ENCODE measurements around the gene ARAP1.

ARAP1 gene

DNA sequence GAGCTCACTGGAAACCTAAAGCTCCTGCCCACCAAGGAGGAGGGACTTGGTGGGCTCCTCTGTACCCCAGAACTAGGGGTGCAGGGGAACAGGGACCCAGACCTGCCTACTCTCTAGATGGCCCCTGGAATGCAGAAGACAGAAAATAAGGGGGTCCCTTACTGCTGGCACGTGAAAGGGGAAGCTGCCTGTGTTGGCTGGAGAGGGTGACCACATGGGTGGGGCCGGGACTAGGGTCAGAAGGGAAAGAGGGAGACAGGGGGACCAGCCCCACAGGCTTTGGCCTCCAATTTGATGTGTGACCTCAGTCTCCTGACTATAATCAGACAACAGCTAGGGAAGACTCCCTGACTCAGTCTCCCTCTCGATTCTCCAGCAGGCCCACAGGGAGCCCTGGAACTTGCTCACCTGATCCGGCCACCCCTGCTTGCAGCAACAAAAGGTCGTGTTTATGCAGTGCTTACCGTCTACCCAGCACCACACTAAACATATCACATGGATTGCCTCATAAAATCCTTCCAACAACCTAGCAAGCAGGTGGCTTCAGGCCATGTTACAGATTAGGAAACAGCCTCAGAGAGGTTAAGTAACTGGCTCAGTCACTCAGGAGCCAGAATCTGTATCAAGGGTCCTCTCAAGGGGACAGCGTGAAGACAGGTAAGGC, 10.2 kb downstream of the ARAP1 start:
- TF ChIP-seq, protein P1, sequence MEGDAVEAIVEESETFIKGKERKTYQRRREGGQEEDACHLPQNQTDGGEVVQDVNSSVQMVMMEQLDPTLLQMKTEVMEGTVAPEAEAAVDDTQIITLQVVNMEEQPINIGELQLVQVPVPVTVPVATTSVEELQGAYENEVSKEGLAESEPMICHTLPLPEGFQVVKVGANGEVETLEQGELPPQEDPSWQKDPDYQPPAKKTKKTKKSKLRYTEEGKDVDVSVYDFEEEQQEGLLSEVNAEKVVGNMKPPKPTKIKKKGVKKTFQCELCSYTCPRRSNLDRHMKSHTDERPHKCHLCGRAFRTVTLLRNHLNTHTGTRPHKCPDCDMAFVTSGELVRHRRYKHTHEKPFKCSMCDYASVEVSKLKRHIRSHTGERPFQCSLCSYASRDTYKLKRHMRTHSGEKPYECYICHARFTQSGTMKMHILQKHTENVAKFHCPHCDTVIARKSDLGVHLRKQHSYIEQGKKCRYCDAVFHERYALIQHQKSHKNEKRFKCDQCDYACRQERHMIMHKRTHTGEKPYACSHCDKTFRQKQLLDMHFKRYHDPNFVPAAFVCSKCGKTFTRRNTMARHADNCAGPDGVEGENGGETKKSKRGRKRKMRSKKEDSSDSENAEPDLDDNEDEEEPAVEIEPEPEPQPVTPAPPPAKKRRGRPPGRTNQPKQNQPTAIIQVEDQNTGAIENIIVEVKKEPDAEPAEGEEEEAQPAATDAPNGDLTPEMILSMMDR (IDR thresholded peaks at IDR 0.05) = no peak

DNA sequence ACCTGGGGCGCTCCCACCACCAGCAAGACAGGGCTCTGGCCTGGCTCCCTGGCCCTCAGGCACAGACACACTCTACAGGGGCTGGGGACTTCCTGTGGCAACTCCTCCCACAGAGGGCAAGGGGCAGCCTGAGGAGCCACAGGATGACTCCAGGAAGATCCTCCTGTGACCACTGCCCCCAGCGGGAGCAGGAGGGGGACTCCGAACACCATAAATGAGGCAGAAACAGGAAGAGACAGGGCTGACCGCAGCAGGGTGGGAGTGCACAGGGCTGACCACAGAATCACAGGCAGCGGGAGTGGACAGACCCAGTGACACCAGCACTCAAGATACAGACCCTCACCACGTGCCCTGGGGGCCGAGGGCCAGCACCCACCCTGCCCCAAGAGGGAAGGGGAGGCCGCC, 10.8 kb downstream of the ARAP1 start:
- Mint-ChIP-seq H3K36me3 (ENCODE audit: low read depth) (no peaks in the 10 kb centered on the region), H3K9me3 (no peaks in the 10 kb centered on the region), H3K27me3 (ENCODE audit: low read depth, poor library complexity) (no peaks in the 10 kb centered on the region), H3K4me3 (peak overlapping the region; percentile 76), H3K27ac (peak overlapping the region; percentile 98), H3K4me1 (peaks cover 61% of the 10 kb centered on the region)
- DNase-seq = peak; percentile 62
- TF ChIP-seq, protein P1 (IDR thresholded peaks at IDR 0.05) = no peak

More for the DNA sequence above, 10.2 kb downstream of the ARAP1 start:
- no peak for DNase-seq
- Mint-ChIP-seq H3K27ac (peak overlapping the region; percentile 84), H3K36me3 (ENCODE audit: low read depth) (no peaks in the 10 kb centered on the region), H3K9me3 (no peaks in the 10 kb centered on the region), H3K4me1 (peaks cover 56% of the 10 kb centered on the region), H3K4me3 (no peak overlapping the region), H3K27me3 (ENCODE audit: low read depth, poor library complexity) (no peaks in the 10 kb centered on the region)

DNA sequence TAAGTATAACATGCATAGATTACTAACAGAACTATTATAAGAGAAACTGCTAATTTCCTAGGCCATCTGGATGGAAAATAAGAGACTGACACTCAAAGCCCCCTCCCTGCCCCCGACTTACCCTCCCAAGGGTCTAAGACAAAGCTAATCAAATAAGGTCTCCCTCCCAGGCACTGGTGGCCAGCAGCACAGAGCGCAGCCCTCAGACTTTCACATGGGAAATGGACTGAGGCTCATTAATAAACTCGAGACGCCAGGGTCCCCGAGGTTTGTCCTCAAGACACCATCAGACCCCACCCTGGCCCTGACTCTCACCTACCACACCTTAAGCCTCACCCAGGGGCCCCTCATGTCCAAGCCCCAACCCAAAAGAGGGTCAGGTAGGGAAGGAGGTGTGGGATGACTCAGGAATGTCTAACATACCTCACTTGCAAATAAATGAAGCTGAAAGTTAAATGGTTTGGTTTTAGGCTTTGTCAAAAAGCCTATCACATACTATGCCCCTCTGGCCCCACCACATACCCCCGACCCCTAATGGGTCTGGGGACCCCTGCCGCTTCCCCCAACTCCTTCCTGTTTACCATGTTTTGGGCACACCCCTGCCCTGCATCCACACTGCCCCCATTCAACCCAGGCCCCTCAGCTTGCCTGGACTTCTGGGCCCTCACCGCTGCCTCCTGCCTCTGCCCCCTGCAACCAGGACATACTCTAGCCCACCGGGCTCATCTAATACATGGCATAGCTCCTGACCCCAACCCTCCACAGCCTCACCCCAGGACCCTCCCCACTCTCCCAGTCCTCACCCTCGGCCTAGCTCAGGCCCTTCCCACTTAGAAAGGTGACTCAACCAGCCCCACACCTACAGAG, 11.4 kb downstream of the ARAP1 start:
- H3K27me3 Mint-ChIP-seq (ENCODE audit: low read depth, poor library complexity) = no peaks in the 10 kb centered on the region
- TF ChIP-seq, protein P1 (IDR thresholded peaks at IDR 0.05) = no peak
- DNase-seq = no peak
- H3K4me1 Mint-ChIP-seq = peaks cover 68% of the 10 kb centered on the region
- peak overlapping the region; percentile 98 for H3K27ac Mint-ChIP-seq
- H3K9me3 Mint-ChIP-seq = no peaks in the 10 kb centered on the region
- no peaks in the 10 kb centered on the region for H3K36me3 Mint-ChIP-seq (ENCODE audit: low read depth)
- H3K4me3 Mint-ChIP-seq = peak overlapping the region; percentile 76

DNA sequence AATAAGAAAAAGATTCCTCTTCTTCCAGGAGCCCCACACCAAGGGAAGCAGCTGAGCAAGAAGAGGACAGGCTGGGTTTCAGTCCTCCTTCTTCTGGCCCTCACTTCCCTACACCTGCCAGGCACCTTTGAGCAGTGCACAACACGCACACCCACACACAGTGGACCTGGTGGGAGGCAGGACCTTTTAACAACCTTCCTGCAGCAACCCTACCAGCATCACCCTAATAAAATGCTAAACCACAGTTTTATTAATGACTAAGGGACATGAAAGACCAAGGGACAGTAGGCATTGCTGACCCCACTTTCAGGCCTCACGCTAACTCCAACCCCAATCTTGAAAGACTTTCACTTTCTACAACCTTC, 12.2 kb downstream of the ARAP1 start:
- Mint-ChIP-seq H3K27ac (no peak overlapping the region), H3K36me3 (ENCODE audit: low read depth) (no peaks in the 10 kb centered on the region), H3K9me3 (no peaks in the 10 kb centered on the region), H3K4me1 (peaks cover 71% of the 10 kb centered on the region), H3K27me3 (ENCODE audit: low read depth, poor library complexity) (no peaks in the 10 kb centered on the region), H3K4me3 (no peak overlapping the region)
- TF ChIP-seq, protein P1 (IDR thresholded peaks at IDR 0.05) = no peak
- no peak for DNase-seq

DNA sequence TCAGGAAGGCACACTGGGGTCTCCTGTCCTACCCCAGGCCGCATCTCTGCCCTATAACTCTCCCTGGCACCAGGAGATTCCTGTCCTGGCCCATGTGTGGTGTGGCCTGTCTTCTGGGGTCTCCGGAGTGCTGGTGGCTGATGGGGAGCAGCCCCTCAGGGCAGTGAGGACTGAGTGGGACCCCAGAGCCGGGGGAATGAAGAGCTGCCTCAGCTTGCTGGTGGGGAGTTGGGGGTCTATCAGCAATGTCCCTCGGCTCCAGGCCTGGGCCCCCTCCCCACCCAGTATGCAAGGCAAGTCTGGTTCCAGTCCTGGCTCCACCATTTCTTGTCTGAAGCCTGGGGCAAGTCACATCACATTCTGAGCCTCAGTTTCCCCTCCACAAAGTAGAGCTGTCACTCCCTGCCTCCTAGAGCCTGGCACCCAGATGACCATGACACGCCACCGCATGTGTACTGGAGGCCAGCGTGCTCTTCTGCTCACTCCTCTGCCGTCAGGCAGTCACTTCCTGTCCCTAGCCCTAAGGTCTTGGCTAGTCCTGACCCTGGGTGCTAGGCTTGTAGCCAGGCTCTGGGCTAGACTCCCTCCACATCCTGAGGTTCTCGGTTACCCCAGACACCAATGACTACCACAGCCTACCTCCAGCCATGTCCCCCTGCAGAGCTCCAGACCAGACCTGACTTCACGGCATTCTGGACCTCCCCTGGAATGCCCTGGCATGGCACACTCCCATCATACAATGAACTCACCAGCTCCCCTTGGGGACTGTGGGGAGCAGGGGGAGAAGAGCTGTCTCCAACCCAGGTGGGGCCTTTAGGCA, 12.8 kb downstream of the ARAP1 start:
- TF ChIP-seq, protein P1 (IDR thresholded peaks at IDR 0.05) = no peak
- Mint-ChIP-seq H3K36me3 (ENCODE audit: low read depth) (no peaks in the 10 kb centered on the region), H3K4me3 (no peak overlapping the region), H3K4me1 (peaks cover 68% of the 10 kb centered on the region), H3K27ac (no peak overlapping the region), H3K9me3 (no peaks in the 10 kb centered on the region), H3K27me3 (ENCODE audit: low read depth, poor library complexity) (no peaks in the 10 kb centered on the region)
- no peak for DNase-seq

Data from nephron progenitor cell (in vitro differentiated cells).